ENCODE measurements around the gene RIMS1. TPM values are rescaled to one million over a fixed set of nuclear protein-coding genes. Genes with fewer than 3 reads are reported as not detected.

Gene RIMS1
- total RNA-seq, 1 donor from 2014 or later, result 0.17 TPM

GRCh38 chr6:72367439-72367838, 481.1 kb downstream of the RIMS1 start:
- H3K4me3 ChIP-seq (ENCODE audit: low read depth, low read length), result no peak overlapping the region
- DNase-seq (ENCODE audit: low read depth), result no peak
- no peak for TF ChIP-seq CTCF (conservative IDR thresholded peaks at IDR 0.05; ENCODE audit: low read depth, low read length)

GRCh38 chr6:72371473-72371872, 485.1 kb downstream of the RIMS1 start:
- H3K4me3 ChIP-seq (ENCODE audit: low read depth, low read length), result no peak overlapping the region
- DNase-seq (ENCODE audit: low read depth), result no peak
- TF ChIP-seq CTCF (conservative IDR thresholded peaks at IDR 0.05; ENCODE audit: low read depth, low read length), result no peak

- DNase-seq (ENCODE audit: low read depth), result no peak
- TF ChIP-seq CTCF (conservative IDR thresholded peaks at IDR 0.05; ENCODE audit: low read depth, low read length), result no peak
- no peak overlapping the region for H3K4me3 ChIP-seq (ENCODE audit: low read depth, low read length)
These were observed 487.8 kb downstream of the RIMS1 start for GRCh38 chr6:72374172-72374571.

- no peak for TF ChIP-seq CTCF (conservative IDR thresholded peaks at IDR 0.05; ENCODE audit: low read depth, low read length)
- DNase-seq (ENCODE audit: low read depth), result no peak
- no peak overlapping the region for H3K4me3 ChIP-seq (ENCODE audit: low read depth, low read length)
These were observed 488.5 kb downstream of the RIMS1 start for GRCh38 chr6:72374857-72375256.

- DNase-seq (ENCODE audit: low read depth), result no peak
- no peak overlapping the region for H3K4me3 ChIP-seq (ENCODE audit: low read depth, low read length)
- TF ChIP-seq CTCF (conservative IDR thresholded peaks at IDR 0.05; ENCODE audit: low read depth, low read length), result no peak
These were observed 490.4 kb downstream of the RIMS1 start for GRCh38 chr6:72376736-72377135.

- DNase-seq (ENCODE audit: low read depth), result no peak
- no peak for TF ChIP-seq CTCF (conservative IDR thresholded peaks at IDR 0.05; ENCODE audit: low read depth, low read length)
- H3K4me3 ChIP-seq (ENCODE audit: low read depth, low read length), result no peak overlapping the region
These were observed 494.7 kb downstream of the RIMS1 start for GRCh38 chr6:72381076-72381475.

- DNase-seq (ENCODE audit: low read depth), result no peak
- H3K4me3 ChIP-seq (ENCODE audit: low read depth, low read length), result no peak overlapping the region
- TF ChIP-seq CTCF (conservative IDR thresholded peaks at IDR 0.05; ENCODE audit: low read depth, low read length), result no peak
These were observed 496.5 kb downstream of the RIMS1 start for GRCh38 chr6:72382602-72383529.

Measured in epithelial cell of proximal tubule (primary cell).